HG02870 (cell line): ENCODE data around the gene OR52A1.
"Not testable (repeated sequence)": the region's sequence is repeated elsewhere in the genome, so short reads cannot be mapped to it uniquely, and the experiment has no call there.

Experiments used
- ATAC-seq: cut with Tn5 transposase; IDR thresholded peaks from one replicate; pipeline ENCODE4 v1.9.1; 2021; ENCODE audit warnings: mild to moderate bottlenecking, moderate library complexity; ENCODE audit not compliant: unreplicated experiment

OR52A1 gene

DNA sequence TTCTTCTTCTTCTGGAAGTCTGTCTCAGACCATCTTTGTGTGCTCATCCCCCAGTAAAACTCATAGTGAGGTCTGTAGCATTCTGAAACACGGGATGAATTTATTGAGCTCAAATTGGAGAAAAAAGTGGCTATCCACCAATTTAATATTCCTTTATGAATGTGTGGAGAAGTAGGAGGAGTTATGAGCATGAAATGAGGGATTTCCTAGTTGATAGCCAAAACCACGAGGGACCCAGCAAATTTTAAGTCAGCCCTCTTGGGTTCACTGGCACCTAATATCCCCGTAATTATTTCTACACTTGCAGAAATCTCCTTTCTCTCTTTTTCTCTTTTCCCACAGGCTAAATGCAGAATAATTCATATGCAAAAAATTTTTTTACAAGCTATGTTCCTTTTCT is at the start of gene OR52A1:
Gene OR52A1 (minus strand): TSS at position 101 of the 400 bp plus-strand sequence. CDS start 2,388 bp downstream, outside the sequence.
- ATAC-seq: no peak

DNA sequence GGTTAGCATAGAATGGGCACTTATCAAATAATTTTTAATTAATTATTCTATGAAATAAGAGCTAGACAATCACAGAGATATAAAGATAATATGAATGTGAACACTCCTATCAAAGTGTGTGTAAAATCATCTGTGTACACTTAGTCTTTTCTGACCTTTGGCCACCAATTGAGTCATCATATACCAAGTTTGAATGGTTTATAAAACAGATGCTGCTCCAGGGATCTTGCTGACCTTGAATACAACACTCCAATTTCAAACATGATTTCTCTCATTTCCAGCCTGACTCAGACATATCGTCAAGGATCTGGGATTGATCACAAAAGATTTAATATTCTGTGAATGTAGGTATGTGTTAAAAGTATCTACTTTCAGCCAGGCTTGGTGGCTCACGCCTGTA is 48.8 kb upstream of the OR52A1 start:
- no peak for ATAC-seq

DNA sequence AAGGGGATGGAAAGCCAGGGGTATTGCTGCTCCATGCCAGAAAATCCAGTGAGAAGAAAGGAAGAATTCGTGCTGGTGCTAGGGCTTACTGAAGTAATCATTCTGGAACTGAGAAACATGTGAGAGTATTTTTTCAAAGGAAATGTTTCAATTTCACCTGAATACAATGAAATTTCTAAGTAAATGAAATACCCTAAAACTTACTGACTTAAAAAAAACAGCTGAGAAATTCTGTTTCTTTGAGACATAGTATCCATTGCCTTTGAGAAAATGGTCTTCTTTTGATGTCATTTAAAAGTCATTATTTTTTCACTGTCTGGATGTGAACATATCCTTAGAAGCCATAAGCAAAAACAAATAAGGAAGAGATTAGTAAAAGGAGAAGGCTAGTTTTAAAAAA is 46.0 kb upstream of the OR52A1 start, which contains the start of gene OR51V1:
Gene OR51V1 (minus strand): TSS at position 101 of the 400 bp plus-strand sequence. CDS start 0 bp downstream, at position 101.
- ATAC-seq: no peak

DNA sequence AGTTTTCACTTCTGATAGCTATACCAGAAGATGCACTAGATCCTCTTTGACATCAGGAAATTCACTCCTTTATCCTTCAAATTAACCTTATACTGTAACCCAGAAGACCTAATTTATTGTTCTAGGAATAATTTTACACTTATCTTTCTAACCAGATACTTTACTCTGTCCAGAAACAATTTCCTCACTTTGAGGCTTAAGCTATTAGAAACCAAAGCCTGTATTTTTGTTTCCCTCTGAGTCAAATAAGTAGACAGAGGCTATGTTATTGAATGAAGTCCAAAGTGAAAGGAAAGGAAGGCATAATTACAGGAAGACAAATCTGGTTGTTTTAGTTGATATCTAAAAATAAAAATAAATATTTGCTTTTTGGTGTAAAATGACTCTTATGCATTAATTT is 43.7 kb upstream of the OR52A1 start:
- no peak for ATAC-seq

DNA sequence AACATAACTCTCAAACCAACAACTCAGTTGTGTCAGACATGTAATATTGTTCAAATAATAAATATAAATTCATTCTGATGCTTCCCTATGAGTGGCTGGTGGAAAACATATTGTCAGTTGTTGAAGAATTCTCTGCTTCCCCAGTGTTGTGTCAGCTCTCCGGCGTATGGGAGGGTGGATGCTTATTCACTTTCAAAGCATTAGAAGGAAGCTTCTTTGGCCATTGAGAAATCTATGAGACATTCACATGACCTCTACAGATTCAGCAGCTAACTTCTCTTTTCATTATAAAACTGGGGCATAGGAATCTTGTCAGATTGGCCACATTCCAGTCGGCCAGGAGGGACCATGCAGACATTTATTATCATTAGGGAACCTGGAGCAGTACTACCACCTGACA is 43.0 kb upstream of the OR52A1 start:
- ATAC-seq: no peak

DNA sequence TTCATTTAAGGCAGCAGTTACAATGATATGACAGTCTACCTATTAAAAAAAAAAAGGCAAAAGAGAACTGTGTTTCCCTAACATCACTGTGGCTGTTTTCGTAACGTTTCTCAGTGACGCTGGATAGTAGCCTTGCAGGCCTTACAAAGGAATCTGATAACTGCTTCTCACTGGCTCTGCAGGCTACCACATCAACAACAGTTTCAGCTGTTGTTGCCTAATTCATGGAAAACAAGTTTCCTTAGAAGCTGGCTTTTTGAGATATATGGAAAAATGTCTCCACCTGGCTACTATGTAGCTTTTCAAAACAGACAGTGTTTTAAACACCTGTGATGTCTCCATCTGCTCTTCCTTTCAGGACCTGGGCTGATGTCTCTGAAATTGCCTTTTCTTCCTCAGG is 42.2 kb upstream of the OR52A1 start:
- no peak for ATAC-seq

DNA sequence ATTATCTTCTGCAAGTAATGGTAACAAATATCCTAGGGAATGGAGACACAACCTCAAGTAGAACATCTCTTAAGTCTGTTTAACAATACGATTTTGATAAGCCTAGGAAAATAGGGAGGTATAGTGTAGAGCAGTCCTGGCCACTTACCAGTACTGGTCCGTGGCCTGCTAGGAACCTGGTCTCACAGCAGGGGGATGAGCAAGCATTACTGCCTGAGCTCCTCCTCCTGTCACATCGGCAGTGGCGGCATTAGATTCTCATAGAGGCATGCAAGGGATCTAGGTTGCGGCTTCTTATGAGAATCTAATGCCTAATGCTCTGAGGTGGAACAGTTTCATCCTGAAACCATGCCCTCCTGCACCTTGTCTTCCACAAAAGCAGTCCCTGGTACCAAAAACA is 41.5 kb upstream of the OR52A1 start:
- no peak for ATAC-seq

DNA sequence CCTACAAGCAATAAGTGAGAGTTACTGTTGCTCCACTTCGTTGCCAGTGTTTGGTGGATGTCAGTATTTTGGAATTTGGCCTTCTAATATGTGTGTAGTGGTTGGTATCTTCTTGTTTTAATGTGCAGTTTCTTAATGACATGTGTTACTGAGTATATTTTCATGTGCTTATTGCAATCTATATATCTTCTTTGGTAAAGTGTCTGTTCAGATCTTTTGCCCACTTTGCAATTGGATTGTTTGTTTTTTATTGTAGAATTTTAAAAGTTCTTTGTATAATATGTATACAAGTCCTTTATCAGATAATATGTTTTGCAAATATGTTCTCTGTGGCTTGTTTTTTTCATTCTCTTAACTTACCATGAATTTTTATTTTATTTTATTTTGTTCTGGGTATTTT is 38.2 kb upstream of the OR52A1 start:
- no peak for ATAC-seq

DNA sequence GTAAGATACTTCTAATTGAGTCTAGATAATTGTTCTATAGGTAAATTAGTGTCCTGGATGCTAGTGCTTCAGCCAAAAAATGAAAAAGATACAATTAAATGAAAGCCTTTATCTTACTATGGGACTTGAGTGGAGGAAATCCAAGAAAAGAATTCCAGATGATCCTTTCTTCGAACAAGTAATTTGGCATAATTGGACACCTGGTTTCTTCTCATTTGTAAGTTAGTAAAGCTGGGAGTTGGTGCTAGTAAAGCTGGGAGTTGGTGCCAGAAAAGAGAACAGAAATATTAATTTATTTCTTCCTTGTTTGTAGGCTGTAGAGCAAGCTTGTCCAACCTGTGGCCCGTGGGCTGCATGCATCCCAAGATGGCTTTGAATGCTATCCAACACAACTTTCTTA is 33.6 kb upstream of the OR52A1 start:
- no peak for ATAC-seq

DNA sequence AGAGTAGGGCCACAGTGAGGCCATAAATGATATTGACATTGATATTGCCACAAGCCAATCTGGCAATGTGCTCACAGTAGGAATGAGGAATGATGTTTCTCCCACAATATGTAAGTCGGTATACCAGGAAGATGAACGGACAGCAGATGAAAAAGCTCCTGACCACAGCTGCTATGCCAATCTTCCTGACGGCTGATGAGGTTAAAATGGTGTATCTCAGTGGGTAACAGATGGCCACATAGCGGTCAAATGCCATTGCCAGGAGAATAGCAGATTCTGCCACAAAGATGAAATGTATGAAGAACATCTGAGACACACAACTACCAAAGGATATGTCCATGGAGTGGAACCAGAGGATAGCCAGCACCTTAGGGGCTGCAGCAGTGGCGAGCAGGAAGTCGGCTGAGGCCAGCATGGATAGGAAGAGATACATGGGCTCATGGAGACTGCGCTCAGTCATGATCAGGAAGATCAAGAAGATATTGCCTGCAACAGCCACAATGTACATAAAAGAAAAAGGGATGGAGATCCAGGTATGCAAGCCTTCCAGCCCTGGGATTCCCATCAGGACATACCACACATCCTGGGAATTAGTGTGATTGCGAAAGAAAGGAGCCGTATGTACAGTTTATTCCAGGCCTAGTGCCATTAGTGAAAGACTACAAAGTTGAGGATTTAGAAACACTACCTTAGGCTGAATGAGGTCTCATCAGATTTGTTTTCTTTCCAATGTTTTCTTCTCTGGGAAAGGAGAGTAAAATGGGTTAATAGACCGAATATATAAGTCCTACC is 23.7 kb upstream of the OR52A1 start:
- no peak for ATAC-seq

DNA sequence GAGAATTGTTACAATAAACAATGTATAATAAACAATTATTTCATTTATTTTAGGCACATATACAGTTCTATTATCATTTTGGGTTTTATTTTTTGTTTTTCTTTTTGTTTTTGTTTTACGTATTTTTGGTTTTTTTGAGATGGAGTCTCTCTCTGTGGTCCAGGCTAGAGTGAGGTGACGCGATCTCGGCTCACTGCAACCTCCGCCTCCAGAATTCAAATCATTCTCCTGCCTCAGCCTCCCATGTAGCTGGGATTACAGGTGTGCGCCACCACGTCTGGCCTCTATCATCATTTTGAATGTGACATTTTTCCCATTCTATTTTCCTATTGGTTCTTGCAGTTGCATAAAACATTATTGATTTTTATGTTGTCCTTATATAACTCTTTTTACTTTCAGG is 20.4 kb upstream of the OR52A1 start:
- no peak for ATAC-seq

DNA sequence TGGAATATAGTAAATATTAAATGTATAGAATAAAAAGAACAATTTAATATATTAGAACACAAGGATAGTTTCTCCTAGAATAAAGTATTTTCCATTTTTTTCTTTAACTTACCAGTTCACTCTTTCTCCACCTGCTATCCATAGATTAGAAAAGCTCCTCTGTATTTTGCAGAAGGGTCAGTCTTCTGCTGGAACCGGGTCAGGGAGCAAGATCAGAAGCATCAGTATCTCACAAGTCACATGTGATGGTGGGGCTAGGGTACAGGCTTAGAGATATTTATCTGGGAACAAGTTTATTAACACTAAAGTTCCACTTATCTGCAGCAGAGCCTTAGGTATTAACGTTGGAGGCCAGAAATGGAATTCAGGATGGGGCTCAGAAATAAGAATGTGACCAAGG is 17.3 kb upstream of the OR52A1 start:
- no peak for ATAC-seq

DNA sequence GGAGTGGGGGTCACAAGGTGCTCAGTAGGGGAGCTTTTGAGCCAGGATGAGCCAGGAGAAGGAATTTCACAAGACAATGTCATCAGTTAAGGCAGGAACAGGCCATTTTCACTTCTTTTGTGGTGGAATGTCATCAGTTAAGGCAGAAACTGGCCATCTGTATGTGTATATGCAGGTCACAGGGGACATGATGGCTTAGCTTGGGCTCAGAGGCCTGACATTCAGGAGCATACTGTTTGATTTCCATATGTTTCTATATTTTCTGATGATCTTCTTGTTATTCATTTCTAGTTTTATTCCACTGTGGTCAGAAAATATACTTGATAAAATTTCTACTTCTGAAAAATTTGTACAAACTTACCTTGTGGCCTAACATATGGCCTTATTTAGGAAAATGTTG is 11.3 kb upstream of the OR52A1 start:
- ATAC-seq: not testable (repeated sequence)

DNA sequence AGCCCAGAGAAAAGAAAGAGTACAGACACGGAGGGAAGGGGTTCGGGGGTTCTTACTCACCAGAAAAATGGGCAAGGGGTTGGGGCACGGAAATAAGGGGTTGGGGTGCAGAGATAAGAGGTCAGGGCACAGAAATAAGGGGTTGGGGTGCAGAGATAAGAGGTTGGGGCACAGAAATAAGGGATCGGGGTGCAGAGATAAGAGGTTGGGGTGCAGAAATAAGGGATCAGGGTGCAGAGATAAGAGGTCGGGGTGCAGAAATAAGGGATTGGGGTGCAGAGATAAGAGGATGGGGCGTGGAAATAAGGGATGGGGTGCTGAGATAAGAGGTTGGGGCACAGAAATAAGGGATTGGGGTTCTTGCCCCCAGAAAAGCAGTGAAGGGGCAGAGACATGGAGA is 10.2 kb upstream of the OR52A1 start:
- ATAC-seq: not testable (repeated sequence)

DNA sequence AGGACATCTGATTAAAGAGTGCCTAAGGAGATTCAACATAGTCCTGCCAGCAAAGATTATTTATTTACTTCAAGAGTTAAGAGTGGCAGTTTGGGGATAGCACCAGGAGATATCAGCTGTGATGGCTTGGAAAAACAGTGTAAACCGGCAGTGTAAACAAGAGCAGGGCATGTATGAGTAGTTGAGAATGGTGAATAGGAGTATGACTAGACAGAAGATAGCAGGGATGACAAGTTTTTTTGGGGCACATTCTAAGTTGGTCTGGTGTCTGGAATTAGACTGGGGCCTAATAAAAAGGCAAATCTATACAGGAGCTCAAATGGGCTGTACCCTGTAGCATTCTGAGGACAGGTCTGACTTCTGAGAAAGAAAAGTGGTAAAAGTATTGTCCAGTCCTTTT is 6.5 kb upstream of the OR52A1 start:
- not testable (repeated sequence) for ATAC-seq

DNA sequence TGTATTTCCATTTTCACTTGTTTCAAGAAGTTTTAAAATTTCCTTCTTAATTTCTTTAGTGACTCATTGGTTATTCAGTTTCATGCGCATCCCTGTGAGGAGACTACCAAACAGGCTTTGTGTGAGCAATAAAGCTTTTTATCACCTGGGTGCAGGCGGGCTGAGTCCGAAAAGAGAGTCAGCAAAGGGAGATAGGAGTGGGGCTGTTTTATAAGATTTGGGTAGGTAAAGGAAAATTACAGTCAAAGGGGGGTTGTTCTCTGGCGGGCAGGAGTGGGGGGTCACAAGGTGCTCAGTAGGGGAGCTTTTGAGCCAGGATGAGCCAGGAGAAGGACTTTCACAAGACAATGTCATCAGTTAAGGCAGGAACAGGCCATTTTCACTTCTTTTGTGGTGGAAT is 5.7 kb upstream of the OR52A1 start:
- not testable (repeated sequence) for ATAC-seq

DNA sequence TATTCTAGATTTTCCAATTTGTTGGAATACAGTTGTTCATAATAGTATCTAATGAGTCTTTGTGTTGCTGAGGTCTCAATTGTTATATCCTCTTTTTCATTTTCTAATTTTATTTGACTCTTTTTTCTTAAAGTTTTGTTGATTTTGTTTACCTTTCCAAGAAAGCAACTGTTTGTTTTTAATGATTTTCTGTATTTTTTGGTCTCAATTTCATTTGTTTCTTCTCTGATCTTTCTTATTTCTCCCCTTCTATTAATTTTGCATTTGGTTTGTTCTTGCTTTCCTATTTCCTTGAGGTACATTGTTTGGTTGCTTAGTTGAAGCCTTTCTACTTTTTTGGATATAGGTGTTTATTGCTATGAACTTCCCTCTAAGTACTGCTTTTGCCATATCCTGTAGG is 5.2 kb upstream of the OR52A1 start:
- no peak for ATAC-seq

DNA sequence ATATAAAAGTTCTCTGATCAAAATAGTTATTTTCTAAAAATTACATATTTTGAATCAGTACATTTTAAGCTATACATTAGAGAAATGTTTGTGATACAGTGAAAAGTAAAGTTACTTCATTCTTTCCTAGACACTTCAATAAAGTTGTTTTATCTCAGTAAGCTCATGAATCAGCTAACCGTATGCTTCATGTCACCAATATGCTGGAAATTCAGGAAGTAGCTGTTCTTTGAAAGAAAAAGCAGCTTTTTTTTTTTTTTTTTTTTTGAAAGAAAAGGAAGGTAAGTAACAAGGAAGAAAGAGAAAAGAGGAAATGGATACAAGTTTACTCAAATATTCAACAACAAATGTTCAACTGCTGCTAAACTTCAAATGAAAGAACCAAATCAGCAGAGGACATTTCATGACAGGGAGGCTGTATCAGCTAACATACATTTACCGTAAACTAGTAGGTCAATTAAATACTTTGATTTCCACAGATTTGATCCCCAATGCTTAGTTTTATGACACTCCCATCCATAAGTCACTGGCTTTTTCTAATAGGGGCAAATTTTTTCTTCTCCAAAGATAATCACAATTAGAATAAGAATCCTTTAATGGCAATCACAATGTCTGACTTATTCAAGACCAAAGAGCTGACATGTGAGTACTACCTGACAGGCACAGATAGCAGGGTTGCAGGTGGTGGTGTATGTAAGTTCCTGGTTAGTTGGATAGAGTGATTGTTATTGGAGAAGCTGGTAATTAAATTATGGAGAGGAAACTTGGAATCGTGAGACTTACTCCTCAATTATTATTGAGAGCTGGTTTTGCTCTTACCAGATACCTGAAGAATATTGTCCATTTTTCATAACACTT is 754 bp downstream of the OR52A1 start:
- no peak for ATAC-seq

DNA sequence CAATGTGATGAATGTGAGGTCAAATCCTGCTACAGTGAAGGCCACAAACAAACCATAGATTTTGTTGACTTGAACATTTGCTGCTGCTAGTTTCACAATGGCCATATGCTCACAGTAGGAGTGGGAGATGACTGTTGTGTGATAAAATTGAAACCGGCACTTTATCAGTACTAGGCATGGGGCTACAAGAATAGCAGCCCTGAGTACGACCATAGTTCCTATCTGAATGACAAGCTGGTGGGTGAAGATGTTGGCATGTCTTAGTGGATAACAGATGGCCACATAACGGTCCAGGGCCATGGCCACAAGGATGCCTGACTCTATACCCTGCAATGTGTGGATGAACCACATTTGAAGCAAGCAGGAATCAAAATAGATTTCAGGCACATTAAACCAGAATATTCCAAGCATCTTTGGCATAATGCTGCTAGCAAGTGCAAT is 2.8 kb downstream of the OR52A1 start:
- ATAC-seq: no peak

DNA sequence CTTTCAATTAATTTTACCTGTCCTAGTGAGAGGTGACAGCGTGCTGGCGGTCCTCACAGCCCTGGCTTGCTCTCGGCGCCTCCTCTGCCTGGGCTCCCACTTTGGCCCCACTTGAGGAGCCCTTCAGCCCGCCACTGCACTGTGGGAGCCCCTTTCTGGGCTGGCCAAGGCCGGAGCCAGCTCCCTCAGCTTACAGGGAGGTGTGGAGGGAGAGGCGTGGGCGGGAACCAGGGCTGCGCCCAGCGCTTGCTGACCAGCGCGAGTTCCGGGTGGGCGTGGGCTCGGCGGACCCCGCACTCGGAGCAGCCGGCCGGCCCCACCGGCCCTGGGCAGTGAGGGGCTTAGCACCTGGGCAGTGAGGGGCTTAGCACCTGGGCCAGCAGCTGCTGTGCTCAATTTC is 10.4 kb downstream of the OR52A1 start:
- not testable (repeated sequence) for ATAC-seq

DNA sequence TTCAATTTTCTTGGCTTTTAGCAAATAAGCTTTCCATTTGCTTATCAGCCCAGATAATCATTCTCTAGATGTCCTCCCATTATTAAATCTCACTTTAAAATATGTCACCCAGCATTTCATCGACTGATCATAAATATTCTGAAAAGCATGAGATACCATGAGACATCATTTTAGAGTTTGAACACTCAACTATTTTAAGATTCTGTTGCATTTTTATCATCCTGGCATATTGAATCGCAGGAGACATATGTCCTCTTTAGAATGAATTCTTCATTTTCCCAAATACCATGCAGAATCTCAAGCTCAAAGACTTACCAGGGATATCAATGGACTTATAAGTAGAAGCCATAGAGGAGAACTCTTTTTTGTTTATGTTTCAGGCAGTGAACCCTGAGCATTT is 16.6 kb downstream of the OR52A1 start, which contains the start of gene OR52A5:
Gene OR52A5 (minus strand): TSS at position 361 of the 400 bp plus-strand sequence. CDS start 5,714 bp downstream, outside the sequence.
- no peak for ATAC-seq

DNA sequence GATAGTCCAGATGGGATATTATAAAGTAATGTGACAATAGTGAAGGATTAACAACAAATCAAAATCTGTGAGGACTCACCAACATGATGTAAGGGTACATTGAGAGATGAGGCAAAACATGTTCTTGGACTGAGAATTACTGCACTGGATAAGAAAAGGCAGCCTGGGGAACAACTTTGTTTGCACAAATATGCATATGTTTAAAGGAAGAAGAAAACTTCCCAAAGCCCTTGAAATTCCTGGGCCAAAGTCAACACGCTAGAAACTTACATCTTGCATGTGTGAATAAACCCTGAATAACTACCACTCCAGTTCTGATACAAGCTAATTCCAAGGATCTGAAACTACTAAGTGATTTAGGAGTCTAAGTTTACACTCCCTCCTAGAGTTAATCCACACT is 17.5 kb downstream of the OR52A1 start:
- no peak for ATAC-seq
